K562 (cell line): ENCODE results near the gene SLC25A1. TPM values are rescaled to one million over a fixed set of nuclear protein-coding genes. Genes with fewer than 3 reads are reported as not detected.

Experiments used
- ARID1B ChIP-seq: fragments of 450-650 bp; IDR thresholded peaks from 2 replicates; pipeline ENCODE4 v1.6.1; 2016; ENCODE audit warnings: antibody characterized with exemption, mild to moderate bottlenecking, inconsistent platforms
- ELF2 ChIP-seq: fragments of 250-450 bp; sonication (Bioruptor Pico); IDR thresholded peaks from 2 replicates; pipeline ENCODE4 v1.5.0; 2021; ENCODE audit warnings: mild to moderate bottlenecking
- HNRNPL ChIP-seq: fragments of 200-400 bp; formaldehyde crosslinking; IDR thresholded peaks from 2 replicates; pipeline ENCODE4 v1.6.1; 2017; ENCODE audit warnings: low read depth, mild to moderate bottlenecking, low read length
- L3MBTL2 ChIP-seq: fragments of 450-650 bp; IDR thresholded peaks from 2 replicates; pipeline ENCODE4 v1.6.1; 2016; ENCODE audit warnings: mild to moderate bottlenecking, moderate library complexity
- MCM5 ChIP-seq: fragments of 450-650 bp; IDR thresholded peaks from 2 replicates; pipeline ENCODE4 v1.6.1; 2016; ENCODE audit warnings: low read depth
- MYNN ChIP-seq, 2 experiments: sonication (generic); formaldehyde crosslinking in 1 of 2; IDR thresholded peaks; 2 replicates each; pipeline versions ENCODE4 v1.5.0 to v1.6.1; 2016 to 2020; ENCODE audit warnings: antibody characterized with exemption in 1 of 2, missing genetic modification reagents in 1 of 2
- PCBP1 ChIP-seq: fragments of 200-400 bp; formaldehyde crosslinking; IDR thresholded peaks from 2 replicates; pipeline ENCODE4 v1.6.1; 2018; ENCODE audit warnings: mild to moderate bottlenecking, low read depth, low read length; ENCODE audit not compliant: poor library complexity, severe bottlenecking
- POU5F1 ChIP-seq: fragments of 150-350 bp; IDR thresholded peaks from 2 replicates; pipeline ENCODE4 v1.6.1; 2014; ENCODE audit warnings: borderline replicate concordance, low read length, low read depth, mild to moderate bottlenecking; ENCODE audit not compliant: partially characterized antibody
- SAP30 ChIP-seq: fragments of 200-600 bp; sonication (generic); IDR thresholded peaks from 2 replicates; pipeline ENCODE4 v1.6.1; 2012; ENCODE audit warnings: borderline replicate concordance, low read depth, mild to moderate bottlenecking, moderate library complexity, low read length, control low read depth, inconsistent platforms; ENCODE audit not compliant: insufficient read depth, poor library complexity, severe bottlenecking
- SRSF9 ChIP-seq: fragments of 200-400 bp; formaldehyde crosslinking; IDR thresholded peaks from 2 replicates; pipeline ENCODE4 v1.6.1; 2017; ENCODE audit warnings: low read depth, low read length, borderline replicate concordance
- ZFP36 ChIP-seq: fragments of 150-350 bp; IDR thresholded peaks from 2 replicates; pipeline ENCODE4 v1.6.1; 2018; ENCODE audit warnings: low read length, low read depth; ENCODE audit not compliant: partially characterized antibody
- ZNF41 ChIP-seq: fragments of 250-450 bp; sonication (Bioruptor Pico); conservative IDR thresholded peaks from 2 replicates; pipeline ENCODE4 v1.4.0; 2020; ENCODE audit warnings: mild to moderate bottlenecking
- ZNF583 ChIP-seq: fragments of 250-450 bp; sonication (Bioruptor Pico); IDR thresholded peaks from 2 replicates; pipeline ENCODE4 v1.4.0; 2020
- ZNF589 ChIP-seq: fragments of 200-800 bp; sonication (Bioruptor generic); IDR thresholded peaks from 2 replicates; pipeline ENCODE4 v1.6.1; 2016; ENCODE audit warnings: low read depth, missing genetic modification characterization, missing compliant biosample characterization
- polyA plus RNA-seq, 8 experiments: library from polyadenylated mRNA; depleted of rRNA in 4 of 8; stranded (reverse) in 5 of 8; unstranded in 3 of 8; fragments of >200 nt; fragmentation: Nextera tagmentation in 2 of 8; fragmentation: Illumina TruSeq in 1 of 8; extraction: Ambion mirVana in 2 of 8; extraction: Trizol in 1 of 8; gene quantifications; 2 replicates each; pipeline versions ENCODE4 v1.2.1 to v1.2.3, GENCODE V29; 2011 to 2014; ENCODE audit warnings: inconsistent platforms in 1 of 8, missing spikeins in 1 of 8
- total RNA-seq, 7 experiments: library from RNA; depleted of rRNA in 6 of 7; stranded (reverse); fragments of >200 nt in 6 of 7; fragmentation: Illumina TruSeq in 2 of 7; extraction: Trizol in 2 of 7; gene quantifications; 2 replicates each; pipeline versions ENCODE4 v1.2.1 to v1.2.3, GENCODE V29; 2011 to 2021; ENCODE audit warnings: low replicate concordance in 1 of 7
- TF ChIP-seq, protein P1 (sequence below): fragments of 450-650 bp; IDR thresholded peaks from 2 replicates; pipeline ENCODE4 v1.6.1; 2016; ENCODE audit warnings: mild to moderate bottlenecking
- TF ChIP-seq, protein P2 (sequence below): sonication (generic); formaldehyde crosslinking; IDR thresholded peaks from 2 replicates; pipeline ENCODE4 v1.9.0; 2022; ENCODE audit warnings: mild to moderate bottlenecking, missing genetic modification reagents
- TF ChIP-seq, protein P3 (sequence below): sonication (generic); formaldehyde crosslinking; IDR thresholded peaks from 2 replicates; pipeline ENCODE4 v1.8.1; 2022; ENCODE audit warnings: missing genetic modification reagents
- TF ChIP-seq, protein P4 (sequence below): sonication (generic); formaldehyde crosslinking; IDR thresholded peaks from 2 replicates; pipeline ENCODE4 v1.8.0; 2022; ENCODE audit warnings: mild to moderate bottlenecking, missing genetic modification reagents, borderline replicate concordance
- TF ChIP-seq, protein P5 (sequence below): fragments of 450-650 bp; formaldehyde crosslinking; IDR thresholded peaks from 2 replicates; pipeline ENCODE4 v1.4.0; 2022; ENCODE audit warnings: missing genetic modification characterization

Gene SLC25A1
- total and polyA plus RNA-seq, 9 of the 15 experiments (the other 6 are each of a cell fraction or from before 2014, with no cell fraction given): 11.0 to 408 (median 110) TPM

DNA sequence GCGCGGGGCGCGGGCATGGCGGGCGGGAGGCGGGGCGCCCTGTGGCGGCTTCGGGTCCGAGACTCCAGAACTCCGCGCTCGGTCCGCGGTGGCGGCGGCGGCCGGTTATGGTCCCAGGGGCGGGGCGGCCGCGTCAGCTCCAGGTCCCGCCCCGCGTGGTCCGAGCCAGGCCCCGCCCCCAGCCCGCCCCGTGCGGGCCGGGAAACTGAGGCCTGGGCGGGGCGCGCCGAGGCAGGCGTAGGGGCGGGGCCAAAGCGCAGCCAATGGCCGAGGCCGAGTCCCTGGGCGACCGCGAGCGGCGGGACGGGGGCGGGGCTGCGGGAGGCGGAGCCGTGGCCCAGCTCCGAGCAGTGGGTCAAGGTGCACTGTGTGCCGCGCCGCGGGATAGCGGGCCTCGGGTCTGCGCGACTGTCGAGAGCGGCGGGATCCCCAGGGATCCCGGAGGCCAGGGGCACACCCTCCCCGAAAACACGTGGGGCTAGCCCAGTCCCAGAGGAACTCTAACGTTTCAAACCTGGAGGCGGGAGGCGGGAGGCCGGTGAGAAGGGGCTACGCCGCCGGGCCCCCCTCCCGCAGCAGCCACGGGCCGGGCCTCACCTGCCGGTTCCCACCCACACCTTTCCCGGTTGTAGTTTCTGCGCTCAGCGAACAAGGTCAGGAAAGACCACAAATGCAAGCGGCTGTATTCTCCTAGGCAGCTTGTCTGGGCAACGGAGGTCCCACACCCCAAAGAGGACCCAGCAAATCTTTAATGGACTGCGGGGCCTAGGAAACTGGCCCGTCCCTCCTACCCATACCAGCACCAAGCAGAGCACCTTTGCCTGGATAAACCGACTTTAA, at the start of gene SLC25A1 (continued):
- TF ChIP-seq, protein P1, sequence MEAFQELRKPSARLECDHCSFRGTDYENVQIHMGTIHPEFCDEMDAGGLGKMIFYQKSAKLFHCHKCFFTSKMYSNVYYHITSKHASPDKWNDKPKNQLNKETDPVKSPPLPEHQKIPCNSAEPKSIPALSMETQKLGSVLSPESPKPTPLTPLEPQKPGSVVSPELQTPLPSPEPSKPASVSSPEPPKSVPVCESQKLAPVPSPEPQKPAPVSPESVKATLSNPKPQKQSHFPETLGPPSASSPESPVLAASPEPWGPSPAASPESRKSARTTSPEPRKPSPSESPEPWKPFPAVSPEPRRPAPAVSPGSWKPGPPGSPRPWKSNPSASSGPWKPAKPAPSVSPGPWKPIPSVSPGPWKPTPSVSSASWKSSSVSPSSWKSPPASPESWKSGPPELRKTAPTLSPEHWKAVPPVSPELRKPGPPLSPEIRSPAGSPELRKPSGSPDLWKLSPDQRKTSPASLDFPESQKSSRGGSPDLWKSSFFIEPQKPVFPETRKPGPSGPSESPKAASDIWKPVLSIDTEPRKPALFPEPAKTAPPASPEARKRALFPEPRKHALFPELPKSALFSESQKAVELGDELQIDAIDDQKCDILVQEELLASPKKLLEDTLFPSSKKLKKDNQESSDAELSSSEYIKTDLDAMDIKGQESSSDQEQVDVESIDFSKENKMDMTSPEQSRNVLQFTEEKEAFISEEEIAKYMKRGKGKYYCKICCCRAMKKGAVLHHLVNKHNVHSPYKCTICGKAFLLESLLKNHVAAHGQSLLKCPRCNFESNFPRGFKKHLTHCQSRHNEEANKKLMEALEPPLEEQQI: no peak
- TF ChIP-seq SRSF9 (no peak), MYNN (IDR thresholded peaks at IDR 0.05) (no peak), MYNN (CRISPR knock-in tag; IDR thresholded peaks at IDR 0.05) (no peak), L3MBTL2 (no peak), POU5F1 (peak; percentile 15), SAP30 (peak; percentile 97), ZNF589 (CRISPR knock-in tag) (no peak), PCBP1 (no peak), ZNF583 (CRISPR knock-in tag) (0 out of 2 replicates have a peak, but pooled peaks have one; percentile 43), ELF2 (peak; percentile 90), HNRNPL (no peak), ZNF41 (CRISPR knock-in tag) (0 out of 2 replicates have a peak, but pooled peaks have one; percentile 59), MCM5 (no peak), ARID1B (no peak), ZFP36 (peak; percentile 22)
- TF ChIP-seq, protein P2, sequence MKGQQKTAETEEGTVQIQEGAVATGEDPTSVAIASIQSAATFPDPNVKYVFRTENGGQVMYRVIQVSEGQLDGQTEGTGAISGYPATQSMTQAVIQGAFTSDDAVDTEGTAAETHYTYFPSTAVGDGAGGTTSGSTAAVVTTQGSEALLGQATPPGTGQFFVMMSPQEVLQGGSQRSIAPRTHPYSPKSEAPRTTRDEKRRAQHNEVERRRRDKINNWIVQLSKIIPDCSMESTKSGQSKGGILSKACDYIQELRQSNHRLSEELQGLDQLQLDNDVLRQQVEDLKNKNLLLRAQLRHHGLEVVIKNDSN (CRISPR knock-in tag): no peak
- TF ChIP-seq, protein P3, sequence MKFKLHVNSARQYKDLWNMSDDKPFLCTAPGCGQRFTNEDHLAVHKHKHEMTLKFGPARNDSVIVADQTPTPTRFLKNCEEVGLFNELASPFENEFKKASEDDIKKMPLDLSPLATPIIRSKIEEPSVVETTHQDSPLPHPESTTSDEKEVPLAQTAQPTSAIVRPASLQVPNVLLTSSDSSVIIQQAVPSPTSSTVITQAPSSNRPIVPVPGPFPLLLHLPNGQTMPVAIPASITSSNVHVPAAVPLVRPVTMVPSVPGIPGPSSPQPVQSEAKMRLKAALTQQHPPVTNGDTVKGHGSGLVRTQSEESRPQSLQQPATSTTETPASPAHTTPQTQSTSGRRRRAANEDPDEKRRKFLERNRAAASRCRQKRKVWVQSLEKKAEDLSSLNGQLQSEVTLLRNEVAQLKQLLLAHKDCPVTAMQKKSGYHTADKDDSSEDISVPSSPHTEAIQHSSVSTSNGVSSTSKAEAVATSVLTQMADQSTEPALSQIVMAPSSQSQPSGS: no peak
- TF ChIP-seq, protein P4, sequence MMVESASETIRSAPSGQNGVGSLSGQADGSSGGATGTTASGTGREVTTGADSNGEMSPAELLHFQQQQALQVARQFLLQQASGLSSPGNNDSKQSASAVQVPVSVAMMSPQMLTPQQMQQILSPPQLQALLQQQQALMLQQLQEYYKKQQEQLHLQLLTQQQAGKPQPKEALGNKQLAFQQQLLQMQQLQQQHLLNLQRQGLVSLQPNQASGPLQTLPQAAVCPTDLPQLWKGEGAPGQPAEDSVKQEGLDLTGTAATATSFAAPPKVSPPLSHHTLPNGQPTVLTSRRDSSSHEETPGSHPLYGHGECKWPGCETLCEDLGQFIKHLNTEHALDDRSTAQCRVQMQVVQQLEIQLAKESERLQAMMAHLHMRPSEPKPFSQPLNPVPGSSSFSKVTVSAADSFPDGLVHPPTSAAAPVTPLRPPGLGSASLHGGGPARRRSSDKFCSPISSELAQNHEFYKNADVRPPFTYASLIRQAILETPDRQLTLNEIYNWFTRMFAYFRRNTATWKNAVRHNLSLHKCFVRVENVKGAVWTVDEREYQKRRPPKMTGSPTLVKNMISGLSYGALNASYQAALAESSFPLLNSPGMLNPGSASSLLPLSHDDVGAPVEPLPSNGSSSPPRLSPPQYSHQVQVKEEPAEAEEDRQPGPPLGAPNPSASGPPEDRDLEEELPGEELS: no peak
- TF ChIP-seq, protein P5, sequence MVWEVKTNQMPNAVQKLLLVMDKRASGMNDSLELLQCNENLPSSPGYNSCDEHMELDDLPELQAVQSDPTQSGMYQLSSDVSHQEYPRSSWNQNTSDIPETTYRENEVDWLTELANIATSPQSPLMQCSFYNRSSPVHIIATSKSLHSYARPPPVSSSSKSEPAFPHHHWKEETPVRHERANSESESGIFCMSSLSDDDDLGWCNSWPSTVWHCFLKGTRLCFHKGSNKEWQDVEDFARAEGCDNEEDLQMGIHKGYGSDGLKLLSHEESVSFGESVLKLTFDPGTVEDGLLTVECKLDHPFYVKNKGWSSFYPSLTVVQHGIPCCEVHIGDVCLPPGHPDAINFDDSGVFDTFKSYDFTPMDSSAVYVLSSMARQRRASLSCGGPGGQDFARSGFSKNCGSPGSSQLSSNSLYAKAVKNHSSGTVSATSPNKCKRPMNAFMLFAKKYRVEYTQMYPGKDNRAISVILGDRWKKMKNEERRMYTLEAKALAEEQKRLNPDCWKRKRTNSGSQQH (CRISPR knock-in tag): no peak
